Left ventricle myocardium inferior (tissue), 1 donor: ENCODE measurements around the gene HM13. TPM values are rescaled to one million over a fixed set of nuclear protein-coding genes. Genes with fewer than 3 reads are reported as not detected.

Experiments
- DNase-seq: peaks from one replicate; pipeline ENCODE4 v3.0.0-alpha.2; 2020
- H3K27ac ChIP-seq: fragments of 200-600 bp; replicated peaks from 2 replicates; pipeline ENCODE4 v1.8.0; 2021
- H3K27me3 ChIP-seq: fragments of 200-600 bp; 2 replicates; pipeline ENCODE4 v1.8.0; 2021; ENCODE audit warnings: low read depth
- H3K36me3 ChIP-seq: fragments of 200-600 bp; 2 replicates; pipeline ENCODE4 v1.8.0; 2021
- H3K4me1 ChIP-seq: fragments of 200-600 bp; 2 replicates; pipeline ENCODE4 v1.8.0; 2021
- H3K4me3 ChIP-seq: fragments of 200-600 bp; 2 replicates; pipeline ENCODE4 v1.8.0; 2021; ENCODE audit warnings: mild to moderate bottlenecking, moderate library complexity
- H3K9me3 ChIP-seq: fragments of 200-600 bp; replicated peaks from 2 replicates; pipeline ENCODE4 v1.8.0; 2021
- intact Hi-C: fragments of 100-400 bp; cut with micrococcal nuclease; formaldehyde crosslinking; loops from one replicate; pipeline ENCODE4 v1.11.0; 2022
- total RNA-seq: library from RNA; stranded (reverse); fragmentation: NEBNext Ultra II Directional; extraction: Animal tissue kit (Norgen Biotek cat#: 25700); gene quantifications from one replicate; pipeline ENCODE4 v1.2.1, GENCODE V29; 2021
- TF ChIP-seq, protein P1 (sequence below): fragments of 200-600 bp; IDR thresholded peaks from 2 replicates; pipeline ENCODE4 v1.8.0; 2021; ENCODE audit warnings: antibody characterized with exemption, mild to moderate bottlenecking, borderline replicate concordance
- donor health status: DM: no; HTN: yes; CAD: no; lungs with severe emphysema.

Gene HM13
- total RNA-seq, 1 donor from 2014 or later = 39.0 TPM

DNA sequence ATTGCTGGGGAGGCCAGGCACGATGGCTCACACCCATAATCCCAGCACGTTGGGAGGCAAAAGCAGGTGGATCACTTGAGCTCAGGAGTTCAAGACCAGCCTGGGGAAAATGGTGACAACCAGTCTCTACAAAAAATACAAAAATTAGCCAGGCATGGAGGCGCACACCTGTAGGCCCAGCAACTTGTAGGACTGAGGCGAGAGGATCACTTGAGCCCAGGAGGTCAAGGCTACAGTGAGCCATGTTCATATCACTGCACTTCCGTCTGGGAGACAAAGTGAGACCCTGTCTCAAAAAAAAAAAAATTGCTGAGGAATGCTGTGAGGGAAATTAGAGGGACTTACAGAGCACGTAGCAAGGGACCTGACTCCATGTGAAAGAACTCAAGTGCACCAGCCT lies 50.0 kb downstream of the HM13 start:
- no peak overlapping the region for H3K4me3 ChIP-seq
- intact Hi-C loops = no loop called here
- H3K9me3 ChIP-seq = no peaks in the 10 kb centered on the region
- H3K27ac ChIP-seq = no peak overlapping the region
- peaks cover 66% of the 10 kb centered on the region for H3K36me3 ChIP-seq
- no peak for DNase-seq
- peaks cover 25% of the 10 kb centered on the region for H3K4me1 ChIP-seq
- no peaks in the 10 kb centered on the region for H3K27me3 ChIP-seq
- TF ChIP-seq, protein P1, sequence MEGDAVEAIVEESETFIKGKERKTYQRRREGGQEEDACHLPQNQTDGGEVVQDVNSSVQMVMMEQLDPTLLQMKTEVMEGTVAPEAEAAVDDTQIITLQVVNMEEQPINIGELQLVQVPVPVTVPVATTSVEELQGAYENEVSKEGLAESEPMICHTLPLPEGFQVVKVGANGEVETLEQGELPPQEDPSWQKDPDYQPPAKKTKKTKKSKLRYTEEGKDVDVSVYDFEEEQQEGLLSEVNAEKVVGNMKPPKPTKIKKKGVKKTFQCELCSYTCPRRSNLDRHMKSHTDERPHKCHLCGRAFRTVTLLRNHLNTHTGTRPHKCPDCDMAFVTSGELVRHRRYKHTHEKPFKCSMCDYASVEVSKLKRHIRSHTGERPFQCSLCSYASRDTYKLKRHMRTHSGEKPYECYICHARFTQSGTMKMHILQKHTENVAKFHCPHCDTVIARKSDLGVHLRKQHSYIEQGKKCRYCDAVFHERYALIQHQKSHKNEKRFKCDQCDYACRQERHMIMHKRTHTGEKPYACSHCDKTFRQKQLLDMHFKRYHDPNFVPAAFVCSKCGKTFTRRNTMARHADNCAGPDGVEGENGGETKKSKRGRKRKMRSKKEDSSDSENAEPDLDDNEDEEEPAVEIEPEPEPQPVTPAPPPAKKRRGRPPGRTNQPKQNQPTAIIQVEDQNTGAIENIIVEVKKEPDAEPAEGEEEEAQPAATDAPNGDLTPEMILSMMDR = no peak

DNA sequence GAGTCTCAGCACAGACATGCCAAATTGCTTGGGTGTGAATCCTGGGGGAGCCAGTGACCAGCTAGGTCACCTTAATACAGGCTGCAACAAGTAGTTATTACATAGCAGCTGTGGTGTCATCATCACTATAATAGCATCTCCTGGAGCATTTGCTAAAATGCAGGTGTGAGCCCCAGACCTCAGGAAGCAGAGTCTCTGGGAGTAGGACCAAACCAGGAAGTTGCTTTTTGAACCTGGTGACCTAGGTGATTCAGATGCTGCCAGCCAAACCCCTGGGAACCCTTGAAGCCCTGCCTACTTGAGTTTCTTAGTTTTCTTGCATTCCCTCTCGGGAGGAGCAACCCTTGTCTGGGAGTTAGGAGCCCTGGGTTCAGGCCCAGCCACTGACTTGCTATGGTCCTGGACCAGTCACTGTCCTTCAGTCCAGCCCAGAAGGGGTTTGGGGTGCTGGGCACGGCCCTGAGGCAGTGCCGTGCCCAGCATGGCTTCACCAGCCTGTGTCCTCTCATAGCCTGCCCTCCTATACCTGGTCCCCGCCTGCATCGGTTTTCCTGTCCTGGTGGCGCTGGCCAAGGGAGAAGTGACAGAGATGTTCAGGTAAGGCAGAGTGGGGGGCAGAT lies 51.6 kb downstream of the HM13 start:
- Histone ChIP-seq H3K27me3 (no peaks in the 10 kb centered on the region), H3K4me1 (peaks cover 34% of the 10 kb centered on the region), H3K36me3 (peaks cover 59% of the 10 kb centered on the region), H3K4me3 (no peak overlapping the region), H3K27ac (no peak overlapping the region), H3K9me3 (no peaks in the 10 kb centered on the region)
- TF ChIP-seq, protein P1 = no peak
- DNase-seq = no peak
- intact Hi-C loops = no loop called here

DNA sequence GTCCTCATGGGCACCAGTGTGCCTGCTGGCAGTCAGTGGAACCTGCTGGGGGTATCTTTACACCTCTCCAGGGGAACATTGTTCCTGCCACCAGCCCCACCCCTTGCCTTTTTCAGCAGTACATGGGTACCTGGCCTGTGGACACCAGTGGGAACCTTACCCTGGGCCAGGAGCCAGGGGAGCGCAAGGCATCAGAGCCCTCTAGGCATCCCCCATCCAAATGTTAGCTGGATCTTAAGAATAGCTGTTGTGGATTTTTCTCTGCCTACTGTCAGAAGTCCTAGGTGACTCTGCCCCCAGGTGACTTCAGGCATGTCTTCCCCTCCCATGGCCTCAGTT lies 52.0 kb downstream of the HM13 start:
- H3K27ac ChIP-seq = no peak overlapping the region
- intact Hi-C loops = no loop called here
- H3K27me3 ChIP-seq = no peaks in the 10 kb centered on the region
- no peak for DNase-seq
- H3K9me3 ChIP-seq = no peaks in the 10 kb centered on the region
- peaks cover 59% of the 10 kb centered on the region for H3K36me3 ChIP-seq
- TF ChIP-seq, protein P1 = no peak
- peaks cover 39% of the 10 kb centered on the region for H3K4me1 ChIP-seq
- no peak overlapping the region for H3K4me3 ChIP-seq

DNA sequence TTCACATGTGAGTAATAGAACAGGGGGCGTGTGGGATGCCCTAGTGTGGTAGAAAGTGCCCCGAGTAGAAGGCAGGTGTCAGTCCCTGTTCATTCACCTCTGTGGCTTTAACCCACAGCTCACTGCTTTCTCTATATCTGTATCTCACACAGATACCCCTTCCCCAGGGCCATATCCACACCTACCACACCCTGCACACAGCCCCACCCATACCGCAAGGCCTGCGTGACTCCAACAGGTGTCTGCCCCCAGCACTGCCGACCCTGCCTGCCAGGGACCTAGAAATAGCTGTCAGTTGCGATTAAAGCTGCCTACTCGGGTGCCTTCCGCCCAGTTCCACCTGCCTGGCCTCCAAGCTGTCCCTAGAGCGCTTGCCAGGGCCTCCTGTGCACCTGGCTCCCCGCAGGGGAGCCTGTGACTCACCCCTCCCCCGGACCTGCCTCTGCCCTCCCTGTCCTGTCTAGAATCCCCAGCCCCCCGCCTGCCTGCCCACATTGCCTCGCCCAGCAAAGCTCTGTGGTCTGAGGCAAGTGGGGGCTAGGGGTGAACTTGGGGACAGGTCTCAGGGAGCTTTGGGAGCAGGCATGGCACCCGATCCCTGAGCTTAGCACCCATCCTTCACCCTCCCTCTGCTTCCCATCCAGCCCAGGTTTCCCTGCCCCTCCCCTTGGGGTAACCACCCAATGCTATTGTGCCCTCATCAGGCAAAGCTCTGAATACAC lies 52.6 kb downstream of the HM13 start:
- DNase-seq = no peak
- intact Hi-C loops = no loop called here
- H3K27me3 ChIP-seq = no peaks in the 10 kb centered on the region
- H3K36me3 ChIP-seq = peaks cover 53% of the 10 kb centered on the region
- H3K27ac ChIP-seq = no peak overlapping the region
- no peaks in the 10 kb centered on the region for H3K9me3 ChIP-seq
- peaks cover 44% of the 10 kb centered on the region for H3K4me1 ChIP-seq
- H3K4me3 ChIP-seq = no peak overlapping the region
- TF ChIP-seq, protein P1 = no peak

DNA sequence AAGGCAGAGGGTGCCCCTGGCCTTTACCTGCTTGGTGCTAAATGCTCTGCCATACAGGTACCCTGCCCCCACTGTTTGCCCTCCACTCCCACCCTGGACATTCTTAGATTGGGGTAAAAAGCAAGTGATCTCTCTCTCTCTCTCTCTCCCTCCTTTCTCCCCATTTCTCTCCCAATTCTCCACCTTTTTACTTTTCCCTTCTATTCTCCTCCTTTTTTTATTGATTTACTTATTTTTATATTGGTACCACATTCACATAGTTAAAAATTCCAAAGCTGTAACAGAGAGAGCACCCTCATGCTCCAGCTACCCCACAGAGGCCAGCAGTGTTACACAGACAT lies 53.1 kb downstream of the HM13 start:
- no peaks in the 10 kb centered on the region for H3K9me3 ChIP-seq
- H3K36me3 ChIP-seq = peaks cover 48% of the 10 kb centered on the region
- no peak for DNase-seq
- TF ChIP-seq, protein P1 = no peak
- H3K4me3 ChIP-seq = no peak overlapping the region
- H3K27ac ChIP-seq = no peak overlapping the region
- peaks cover 49% of the 10 kb centered on the region for H3K4me1 ChIP-seq
- intact Hi-C loops = no loop called here
- H3K27me3 ChIP-seq = no peaks in the 10 kb centered on the region
